ENCODE measurements around the gene ABL1.

DNA sequence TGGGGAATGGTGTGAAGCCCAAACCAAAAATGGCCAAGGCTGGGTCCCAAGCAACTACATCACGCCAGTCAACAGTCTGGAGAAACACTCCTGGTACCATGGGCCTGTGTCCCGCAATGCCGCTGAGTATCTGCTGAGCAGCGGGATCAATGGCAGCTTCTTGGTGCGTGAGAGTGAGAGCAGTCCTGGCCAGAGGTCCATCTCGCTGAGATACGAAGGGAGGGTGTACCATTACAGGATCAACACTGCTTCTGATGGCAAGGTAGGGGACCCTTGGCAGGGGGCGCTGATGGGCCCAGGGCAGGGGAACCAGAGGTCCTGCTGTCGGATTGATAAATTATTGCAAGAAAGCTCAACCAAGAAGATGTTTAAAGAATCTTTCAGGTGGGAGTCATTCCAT is 19.8 kb downstream of the ABL1 start:
- TF ChIP-seq POLR2A (IDR thresholded peaks at IDR 0.05; ENCODE audit: extremely low read depth, insufficient read length) = no peak
- no peak for TF ChIP-seq MYC (IDR thresholded peaks at IDR 0.05; ENCODE audit: low read depth, low read length)

Data from NB4 (cell line).